ENCODE data around the gene MINDY2. TPM values are rescaled to one million over a fixed set of nuclear protein-coding genes. Genes with fewer than 3 reads are reported as not detected.
A peak's percentile ranks its signal among the peaks of the same experiment; 100 is the strongest.

MINDY2 gene
- total and polyA plus RNA-seq, 9 of the 15 experiments (the other 6 are each of a cell fraction or from before 2014, with no cell fraction given), result 2.4 to 15.3 (median 7.2) TPM

GRCh38 chr15:58749532-58750337, 21.4 kb upstream of the MINDY2 start, which contains the start of gene ADAM10 (continued):
- no peak for TF ChIP-seq ILK (tag; IDR thresholded peaks at IDR 0.05; ENCODE audit: borderline replicate concordance, low read depth)
- TF ChIP-seq ZFX (CRISPR knock-in tag; IDR thresholded peaks at IDR 0.05), result peak; percentile 60
- TF ChIP-seq ELF4 (CRISPR knock-in tag; IDR thresholded peaks at IDR 0.05), result no peak
- TF ChIP-seq, protein P1, sequence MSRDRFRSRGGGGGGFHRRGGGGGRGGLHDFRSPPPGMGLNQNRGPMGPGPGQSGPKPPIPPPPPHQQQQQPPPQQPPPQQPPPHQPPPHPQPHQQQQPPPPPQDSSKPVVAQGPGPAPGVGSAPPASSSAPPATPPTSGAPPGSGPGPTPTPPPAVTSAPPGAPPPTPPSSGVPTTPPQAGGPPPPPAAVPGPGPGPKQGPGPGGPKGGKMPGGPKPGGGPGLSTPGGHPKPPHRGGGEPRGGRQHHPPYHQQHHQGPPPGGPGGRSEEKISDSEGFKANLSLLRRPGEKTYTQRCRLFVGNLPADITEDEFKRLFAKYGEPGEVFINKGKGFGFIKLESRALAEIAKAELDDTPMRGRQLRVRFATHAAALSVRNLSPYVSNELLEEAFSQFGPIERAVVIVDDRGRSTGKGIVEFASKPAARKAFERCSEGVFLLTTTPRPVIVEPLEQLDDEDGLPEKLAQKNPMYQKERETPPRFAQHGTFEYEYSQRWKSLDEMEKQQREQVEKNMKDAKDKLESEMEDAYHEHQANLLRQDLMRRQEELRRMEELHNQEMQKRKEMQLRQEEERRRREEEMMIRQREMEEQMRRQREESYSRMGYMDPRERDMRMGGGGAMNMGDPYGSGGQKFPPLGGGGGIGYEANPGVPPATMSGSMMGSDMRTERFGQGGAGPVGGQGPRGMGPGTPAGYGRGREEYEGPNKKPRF (IDR thresholded peaks at IDR 0.05; ENCODE audit: low read depth, low read length), result no peak
- no peak for TF ChIP-seq KLF1 (tag; IDR thresholded peaks at IDR 0.05)
- no peak for TF ChIP-seq ZNF699 (CRISPR knock-in tag; IDR thresholded peaks at IDR 0.05; ENCODE audit: insufficient replicate concordance)
- TF ChIP-seq DACH1 (IDR thresholded peaks at IDR 0.05; ENCODE audit: partially characterized antibody), result no peak
- TF ChIP-seq, protein P2, sequence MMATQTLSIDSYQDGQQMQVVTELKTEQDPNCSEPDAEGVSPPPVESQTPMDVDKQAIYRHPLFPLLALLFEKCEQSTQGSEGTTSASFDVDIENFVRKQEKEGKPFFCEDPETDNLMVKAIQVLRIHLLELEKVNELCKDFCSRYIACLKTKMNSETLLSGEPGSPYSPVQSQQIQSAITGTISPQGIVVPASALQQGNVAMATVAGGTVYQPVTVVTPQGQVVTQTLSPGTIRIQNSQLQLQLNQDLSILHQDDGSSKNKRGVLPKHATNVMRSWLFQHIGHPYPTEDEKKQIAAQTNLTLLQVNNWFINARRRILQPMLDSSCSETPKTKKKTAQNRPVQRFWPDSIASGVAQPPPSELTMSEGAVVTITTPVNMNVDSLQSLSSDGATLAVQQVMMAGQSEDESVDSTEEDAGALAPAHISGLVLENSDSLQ (IDR thresholded peaks at IDR 0.05), result peak; percentile 37
- TF ChIP-seq FOXJ2 (tag; IDR thresholded peaks at IDR 0.05), result peak; percentile 69; the same call in 1 of the 2 replicates
- no peak for TF ChIP-seq RB1 (IDR thresholded peaks at IDR 0.05; ENCODE audit: low read depth)
- TF ChIP-seq KLF13 (tag; IDR thresholded peaks at IDR 0.05; ENCODE audit: borderline replicate concordance, low read depth), result no peak
- TF ChIP-seq U2AF1 (optimal IDR thresholded peaks at IDR 0.05; ENCODE audit: low read depth, low read length), result no peak
- TF ChIP-seq XRCC4 (IDR thresholded peaks at IDR 0.05; ENCODE audit: extremely low read depth, insufficient read depth, insufficient read length), result no peak
- TF ChIP-seq PYGO2 (tag; IDR thresholded peaks at IDR 0.05), result no peak
- no peak; the same call in 1 of the 2 replicates for TF ChIP-seq NCOA1 (IDR thresholded peaks at IDR 0.05; ENCODE audit: low read depth)
- no peak for TF ChIP-seq ZNF23 (CRISPR knock-in tag; IDR thresholded peaks at IDR 0.05)
- no peak for TF ChIP-seq ZNF695 (CRISPR knock-in tag; IDR thresholded peaks at IDR 0.05)
- no peak for TF ChIP-seq ZNF551 (CRISPR knock-in tag; IDR thresholded peaks at IDR 0.05)
- no peak for TF ChIP-seq HDAC8 (tag; IDR thresholded peaks at IDR 0.05)
- no peak for TF ChIP-seq IRF2 (CRISPR knock-in tag; IDR thresholded peaks at IDR 0.05)
- TF ChIP-seq ZNF586 (CRISPR knock-in tag; conservative IDR thresholded peaks at IDR 0.05), result no peak
- no peak for TF ChIP-seq SMARCA4 (IDR thresholded peaks at IDR 0.05)
- peak; percentile 73 to 75; a peak in 2 of 4 replicates for TF ChIP-seq ETV6 (IDR thresholded peaks at IDR 0.05; ENCODE audit: borderline replicate concordance in 1 of 2, low read depth in 2 of 2, low read length in 1 of 2)
- no peak; the same call in 1 of the 2 replicates for TF ChIP-seq ETV6 (CRISPR knock-in tag; IDR thresholded peaks at IDR 0.05; ENCODE audit: borderline replicate concordance)

Data from K562 (cell line).